Progenitor cell of endocrine pancreas (in vitro differentiated cells): ENCODE measurements around the gene SLC6A7. TPM values are rescaled to one million over a fixed set of nuclear protein-coding genes. Genes with fewer than 3 reads are reported as not detected.

ENCODE experiments used
- DNase-seq: peaks from one replicate; pipeline ENCODE4 v3.0.0; 2021; ENCODE audit warnings: low spot score; ENCODE audit not compliant: unreplicated experiment
- H3K27ac Mint-ChIP-seq: 2 replicates; pipeline ENCODE4 v1.8.0; 2021; ENCODE audit warnings: mild to moderate bottlenecking, moderate library complexity, mixed read lengths
- H3K27me3 Mint-ChIP-seq: 2 replicates; pipeline ENCODE4 v1.8.0; 2021; ENCODE audit warnings: mixed read lengths
- H3K36me3 Mint-ChIP-seq: 2 replicates; pipeline ENCODE4 v1.8.0; 2022; ENCODE audit warnings: mixed read lengths; ENCODE audit not compliant: insufficient read depth
- H3K4me1 Mint-ChIP-seq: 2 replicates; pipeline ENCODE4 v1.8.0; 2021; ENCODE audit warnings: low read depth, mixed read lengths
- H3K4me3 Mint-ChIP-seq: 2 replicates; pipeline ENCODE4 v1.8.0; 2021; ENCODE audit warnings: low read depth, mild to moderate bottlenecking, moderate library complexity, mixed read lengths
- H3K9me3 Mint-ChIP-seq: 2 replicates; pipeline ENCODE4 v1.8.0; 2021; ENCODE audit warnings: low read depth, mixed read lengths
- total RNA-seq: library from RNA; stranded (reverse); gene quantifications from 2 replicates; pipeline ENCODE4 v1.2.1, GENCODE V29; 2021
- TF ChIP-seq, protein P1 (sequence below): fragments of 200-600 bp; sonication (generic); IDR thresholded peaks from one replicate; pipeline ENCODE4 v1.5.0; 2021; ENCODE audit warnings: antibody characterized with exemption, mild to moderate bottlenecking; ENCODE audit not compliant: unreplicated experiment

SLC6A7 gene
- total RNA-seq, 1 donor from 2014 or later: not detected

DNA sequence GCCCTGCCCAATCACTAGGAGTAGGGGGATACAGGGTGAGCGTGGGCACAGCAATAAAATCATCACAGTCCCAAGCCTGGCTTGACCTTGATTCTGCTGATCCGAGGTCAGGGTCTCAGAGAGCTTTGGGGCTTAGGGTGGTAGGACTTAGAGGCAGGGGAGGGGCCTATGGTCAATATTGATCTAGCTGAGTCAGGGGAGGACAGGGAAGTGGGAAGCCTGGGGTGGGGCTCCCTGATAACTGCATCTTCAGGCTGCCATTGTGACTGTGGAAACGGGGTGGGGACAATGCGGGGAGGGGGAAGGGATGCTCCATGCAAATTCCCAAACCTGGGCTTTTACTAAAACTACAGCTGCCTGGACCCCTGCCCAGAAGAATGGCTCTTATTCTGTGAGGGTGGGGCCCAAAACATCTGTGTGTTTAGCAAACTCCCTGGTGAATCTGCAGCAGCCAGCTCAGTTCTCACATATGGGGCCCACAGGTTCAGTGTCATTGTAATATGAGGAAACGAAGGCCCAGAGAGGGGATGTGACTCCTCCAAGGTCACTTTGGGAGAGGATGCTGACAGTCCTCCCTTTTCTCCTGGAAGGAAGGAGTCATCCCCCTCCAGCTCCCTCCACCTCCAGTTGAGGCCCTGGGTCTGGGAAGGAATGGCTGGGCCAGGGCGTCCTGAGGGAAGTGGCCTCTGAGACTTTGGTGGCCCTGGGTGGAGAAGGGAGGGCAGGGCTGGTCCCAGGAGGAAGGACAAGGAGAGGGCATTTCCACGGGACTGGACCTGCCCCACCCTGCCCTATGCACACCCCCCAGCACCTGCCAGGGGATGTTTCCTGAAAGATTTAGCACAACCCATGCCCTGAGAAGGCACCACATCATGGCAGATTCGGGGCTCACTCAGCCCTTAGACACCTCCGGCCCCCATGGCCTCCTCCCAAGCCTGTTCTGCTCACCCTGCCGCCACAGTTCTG lies 26.4 kb downstream of the SLC6A7 start:
- TF ChIP-seq, protein P1, sequence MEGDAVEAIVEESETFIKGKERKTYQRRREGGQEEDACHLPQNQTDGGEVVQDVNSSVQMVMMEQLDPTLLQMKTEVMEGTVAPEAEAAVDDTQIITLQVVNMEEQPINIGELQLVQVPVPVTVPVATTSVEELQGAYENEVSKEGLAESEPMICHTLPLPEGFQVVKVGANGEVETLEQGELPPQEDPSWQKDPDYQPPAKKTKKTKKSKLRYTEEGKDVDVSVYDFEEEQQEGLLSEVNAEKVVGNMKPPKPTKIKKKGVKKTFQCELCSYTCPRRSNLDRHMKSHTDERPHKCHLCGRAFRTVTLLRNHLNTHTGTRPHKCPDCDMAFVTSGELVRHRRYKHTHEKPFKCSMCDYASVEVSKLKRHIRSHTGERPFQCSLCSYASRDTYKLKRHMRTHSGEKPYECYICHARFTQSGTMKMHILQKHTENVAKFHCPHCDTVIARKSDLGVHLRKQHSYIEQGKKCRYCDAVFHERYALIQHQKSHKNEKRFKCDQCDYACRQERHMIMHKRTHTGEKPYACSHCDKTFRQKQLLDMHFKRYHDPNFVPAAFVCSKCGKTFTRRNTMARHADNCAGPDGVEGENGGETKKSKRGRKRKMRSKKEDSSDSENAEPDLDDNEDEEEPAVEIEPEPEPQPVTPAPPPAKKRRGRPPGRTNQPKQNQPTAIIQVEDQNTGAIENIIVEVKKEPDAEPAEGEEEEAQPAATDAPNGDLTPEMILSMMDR: no peak
- no peaks in the 10 kb centered on the region for H3K9me3 Mint-ChIP-seq
- H3K36me3 Mint-ChIP-seq: no peaks in the 10 kb centered on the region
- H3K4me3 Mint-ChIP-seq: no peak overlapping the region
- no peak for DNase-seq
- H3K27me3 Mint-ChIP-seq: peaks cover 34% of the 10 kb centered on the region
- H3K27ac Mint-ChIP-seq: no peak overlapping the region
- H3K4me1 Mint-ChIP-seq: peaks cover 7% of the 10 kb centered on the region

DNA sequence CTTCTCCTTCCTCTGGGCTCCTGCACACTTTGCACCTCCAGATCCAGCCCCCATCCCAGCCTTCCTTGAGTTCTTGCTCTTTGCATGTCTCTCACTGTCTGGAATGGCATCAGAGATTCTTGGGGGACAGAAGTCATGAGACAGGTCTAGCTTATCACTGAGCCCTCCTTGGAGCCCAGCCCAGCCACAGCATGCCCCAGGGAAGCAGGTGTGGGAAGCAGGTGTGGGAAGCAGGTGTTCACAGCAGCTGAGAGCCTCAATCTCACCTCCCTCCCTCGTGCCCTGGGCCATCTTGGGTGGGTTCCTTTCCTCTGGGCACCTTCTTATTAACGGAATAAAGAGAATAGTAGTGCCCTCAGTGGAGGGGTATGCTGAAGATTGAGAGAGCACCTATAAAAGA lies 27.2 kb downstream of the SLC6A7 start:
- Mint-ChIP-seq H3K27ac (peak overlapping the region; percentile 11), H3K27me3 (peaks cover 38% of the 10 kb centered on the region), H3K4me1 (peaks cover 6% of the 10 kb centered on the region), H3K36me3 (no peaks in the 10 kb centered on the region), H3K4me3 (no peak overlapping the region), H3K9me3 (no peaks in the 10 kb centered on the region)
- TF ChIP-seq, protein P1: no peak
- DNase-seq: no peak

- no peak overlapping the region for H3K4me3 Mint-ChIP-seq
These were observed 28.2 kb downstream of the SLC6A7 start for GRCh38 chr5:150217873-150218692.

GRCh38 chr5:150218693-150219035 lies 28.8 kb downstream of the SLC6A7 start:
- DNase-seq: no peak
- H3K27me3 Mint-ChIP-seq: peaks cover 34% of the 10 kb centered on the region
- H3K27ac Mint-ChIP-seq: no peak overlapping the region
- TF ChIP-seq, protein P1: no peak
- no peaks in the 10 kb centered on the region for H3K36me3 Mint-ChIP-seq
- no peaks in the 10 kb centered on the region for H3K9me3 Mint-ChIP-seq
- H3K4me3 Mint-ChIP-seq: no peak overlapping the region
- peaks cover 6% of the 10 kb centered on the region for H3K4me1 Mint-ChIP-seq

More at GRCh38 chr5:150217873-150218692, 28.2 kb downstream of the SLC6A7 start:
- peaks cover 36% of the 10 kb centered on the region for H3K27me3 Mint-ChIP-seq
- H3K4me1 Mint-ChIP-seq: peaks cover 6% of the 10 kb centered on the region
- peak; percentile 83 for DNase-seq
- H3K36me3 Mint-ChIP-seq: no peaks in the 10 kb centered on the region
- TF ChIP-seq, protein P1: peak; percentile 95
- no peak overlapping the region for H3K27ac Mint-ChIP-seq
- no peaks in the 10 kb centered on the region for H3K9me3 Mint-ChIP-seq

GRCh38 chr5:150219142-150219541 lies 29.3 kb downstream of the SLC6A7 start:
- Mint-ChIP-seq H3K27me3 (peaks cover 29% of the 10 kb centered on the region), H3K4me3 (no peak overlapping the region), H3K36me3 (no peaks in the 10 kb centered on the region), H3K9me3 (no peaks in the 10 kb centered on the region), H3K4me1 (peaks cover 6% of the 10 kb centered on the region), H3K27ac (no peak overlapping the region)
- DNase-seq: no peak
- TF ChIP-seq, protein P1: no peak
